Measurements from ENCODE around the gene TRERF1. TPM values are rescaled to one million over a fixed set of nuclear protein-coding genes. Genes with fewer than 3 reads are reported as not detected.

Gene TRERF1
- total RNA-seq, 1 experiment from 2014 or later: 14.5 TPM

DNA sequence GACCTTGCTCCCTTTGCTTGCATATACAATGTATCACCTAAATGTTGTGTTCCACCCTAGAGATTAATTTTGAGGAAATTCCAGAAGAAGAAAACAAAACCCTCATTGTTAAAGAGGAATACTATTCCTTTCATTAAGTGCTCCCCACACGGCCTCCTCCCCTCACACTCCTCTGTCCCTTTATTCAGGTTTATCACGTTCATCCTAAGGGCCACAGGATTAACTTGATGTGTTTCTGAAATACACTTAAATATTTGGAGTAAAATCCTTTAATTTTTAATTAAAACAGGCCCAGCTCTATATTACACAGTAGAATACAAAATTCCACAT, 144.6 kb downstream of the TRERF1 start:
- no peaks in the 10 kb centered on the region for H3F3A ChIP-seq (ENCODE audit: insufficient read depth, low read depth)
- intact Hi-C loops (cut with micrococcal nuclease; ENCODE audit: unreplicated experiment): no loop called here
- H3K9me2 ChIP-seq (ENCODE audit: insufficient read depth): no peaks in the 10 kb centered on the region
- POLR2A ChIA-PET (ENCODE audit: unreplicated experiment): no interaction called here
- no peaks in the 10 kb centered on the region for H3K36me3 ChIP-seq (ENCODE audit: low read depth)
- no peak overlapping the region for H3K4me3 ChIP-seq
- DNase-seq: no peak
- TF ChIP-seq, protein P1, sequence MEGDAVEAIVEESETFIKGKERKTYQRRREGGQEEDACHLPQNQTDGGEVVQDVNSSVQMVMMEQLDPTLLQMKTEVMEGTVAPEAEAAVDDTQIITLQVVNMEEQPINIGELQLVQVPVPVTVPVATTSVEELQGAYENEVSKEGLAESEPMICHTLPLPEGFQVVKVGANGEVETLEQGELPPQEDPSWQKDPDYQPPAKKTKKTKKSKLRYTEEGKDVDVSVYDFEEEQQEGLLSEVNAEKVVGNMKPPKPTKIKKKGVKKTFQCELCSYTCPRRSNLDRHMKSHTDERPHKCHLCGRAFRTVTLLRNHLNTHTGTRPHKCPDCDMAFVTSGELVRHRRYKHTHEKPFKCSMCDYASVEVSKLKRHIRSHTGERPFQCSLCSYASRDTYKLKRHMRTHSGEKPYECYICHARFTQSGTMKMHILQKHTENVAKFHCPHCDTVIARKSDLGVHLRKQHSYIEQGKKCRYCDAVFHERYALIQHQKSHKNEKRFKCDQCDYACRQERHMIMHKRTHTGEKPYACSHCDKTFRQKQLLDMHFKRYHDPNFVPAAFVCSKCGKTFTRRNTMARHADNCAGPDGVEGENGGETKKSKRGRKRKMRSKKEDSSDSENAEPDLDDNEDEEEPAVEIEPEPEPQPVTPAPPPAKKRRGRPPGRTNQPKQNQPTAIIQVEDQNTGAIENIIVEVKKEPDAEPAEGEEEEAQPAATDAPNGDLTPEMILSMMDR (conservative IDR thresholded peaks at IDR 0.05): no peak
- no peak for TF ChIP-seq EZH2 (IDR thresholded peaks at IDR 0.05; ENCODE audit: low read depth)
- H3K4me2 ChIP-seq: no peak overlapping the region
- no peaks in the 10 kb centered on the region for H3K9me3 ChIP-seq (ENCODE audit: insufficient read depth, low read depth)
- no peaks in the 10 kb centered on the region for H4K20me1 ChIP-seq (ENCODE audit: insufficient read depth)
- CTCF ChIA-PET: no interaction called here
- no TSS peak for BruUV-seq (replicated peaks)
- H2AFZ ChIP-seq: no peak overlapping the region
- peaks cover 18% of the 10 kb centered on the region for H3K4me1 ChIP-seq (replicated peaks; ENCODE audit: insufficient read depth)
- H3K27me3 ChIP-seq (ENCODE audit: insufficient read depth, low read depth): no peaks in the 10 kb centered on the region
- H3K27ac ChIP-seq: no peak overlapping the region
- peaks cover 22% of the 10 kb centered on the region for H3K79me2 ChIP-seq (ENCODE audit: low read depth)

DNA sequence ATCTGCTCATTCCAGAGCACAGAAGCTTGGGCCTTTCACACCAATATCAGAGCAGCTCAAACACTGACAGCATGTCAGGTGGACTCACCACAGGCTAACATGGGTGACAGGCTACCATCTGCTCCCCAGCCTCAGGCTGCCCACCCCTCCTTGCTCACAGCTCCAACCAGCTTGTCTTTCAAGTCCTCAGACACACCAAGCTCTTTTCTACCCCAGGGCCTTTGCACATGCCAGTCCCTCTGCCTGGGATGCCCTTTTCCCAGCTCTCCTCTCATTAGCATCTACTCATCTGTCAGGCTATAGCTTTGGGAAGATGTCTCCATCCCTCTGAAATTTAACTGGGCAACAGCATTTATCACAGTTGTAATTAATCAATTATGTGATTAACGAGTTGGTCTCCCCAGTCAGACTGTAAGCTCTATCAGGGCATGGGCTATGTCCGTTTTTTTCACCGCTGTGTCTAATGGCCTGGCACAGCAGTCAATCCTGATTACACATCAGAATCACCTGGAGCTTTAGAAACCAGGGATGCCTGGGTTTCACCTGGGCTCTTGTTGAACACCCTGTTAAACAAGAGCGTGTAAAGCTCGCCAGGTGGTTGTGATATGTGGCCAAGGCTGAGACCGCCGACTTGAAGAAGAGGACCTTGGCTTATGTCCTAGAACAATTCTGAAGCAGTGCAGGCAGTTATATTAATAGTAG, 145.1 kb downstream of the TRERF1 start:
- no peaks in the 10 kb centered on the region for H3K36me3 ChIP-seq (ENCODE audit: low read depth)
- H3F3A ChIP-seq (ENCODE audit: insufficient read depth, low read depth): no peaks in the 10 kb centered on the region
- TF ChIP-seq, protein P1 (conservative IDR thresholded peaks at IDR 0.05): no peak
- no peak for TF ChIP-seq EZH2 (IDR thresholded peaks at IDR 0.05; ENCODE audit: low read depth)
- H3K9me3 ChIP-seq (ENCODE audit: insufficient read depth, low read depth): no peaks in the 10 kb centered on the region
- POLR2A ChIA-PET (ENCODE audit: unreplicated experiment): no interaction called here
- intact Hi-C loops (cut with micrococcal nuclease; ENCODE audit: unreplicated experiment): no loop called here
- H3K4me3 ChIP-seq: no peak overlapping the region
- peaks cover 23% of the 10 kb centered on the region for H3K4me1 ChIP-seq (replicated peaks; ENCODE audit: insufficient read depth)
- peaks cover 22% of the 10 kb centered on the region for H3K79me2 ChIP-seq (ENCODE audit: low read depth)
- BruUV-seq (replicated peaks): no TSS peak
- no peak overlapping the region for H3K27ac ChIP-seq
- no peaks in the 10 kb centered on the region for H3K9me2 ChIP-seq (ENCODE audit: insufficient read depth)
- no peak for DNase-seq
- no peaks in the 10 kb centered on the region for H3K27me3 ChIP-seq (ENCODE audit: insufficient read depth, low read depth)
- no peaks in the 10 kb centered on the region for H4K20me1 ChIP-seq (ENCODE audit: insufficient read depth)
- no peak overlapping the region for H3K4me2 ChIP-seq
- H2AFZ ChIP-seq: no peak overlapping the region
- CTCF ChIA-PET: interaction anchor here (0.6 kb wide), 1 partner anchor 14 kb away, joined by 3 read pairs; no protein-coding TSS in a partner anchor

DNA sequence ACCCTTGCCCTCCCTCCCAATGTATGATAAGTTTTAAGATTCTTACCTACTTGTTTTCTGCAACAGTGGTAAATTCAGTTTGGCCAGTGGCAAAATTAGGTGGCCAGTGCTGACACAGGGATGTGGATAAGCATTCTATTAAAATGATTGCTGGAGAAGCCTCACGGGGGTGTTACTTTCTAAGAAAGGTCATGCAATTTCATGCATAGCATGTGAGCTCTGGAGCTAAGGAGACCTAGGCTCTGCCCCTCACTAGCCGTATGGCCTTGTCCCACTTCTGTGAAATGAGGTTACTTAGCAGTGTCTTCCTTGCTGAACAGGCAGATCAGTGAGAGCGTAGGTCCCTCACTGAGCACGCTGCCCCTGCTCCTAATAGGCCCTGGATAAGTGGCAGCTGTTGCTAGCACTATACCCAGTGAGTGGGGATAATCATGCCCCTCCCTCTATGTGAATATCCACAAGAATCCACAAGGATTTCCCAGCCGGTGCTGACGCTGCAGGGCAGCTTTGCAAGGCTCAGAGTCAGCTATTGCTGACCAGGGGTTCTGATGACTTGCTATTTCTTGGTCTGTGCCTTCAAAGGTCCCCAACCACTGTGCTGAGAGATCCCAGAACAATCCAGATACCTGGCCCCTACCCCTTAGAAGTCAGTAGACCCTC, 147.5 kb downstream of the TRERF1 start:
- BruUV-seq (replicated peaks): no TSS peak
- H3K9me2 ChIP-seq (ENCODE audit: insufficient read depth): no peaks in the 10 kb centered on the region
- ChIA-PET CTCF (no interaction called here), POLR2A (ENCODE audit: unreplicated experiment) (no interaction called here)
- H3K36me3 ChIP-seq (ENCODE audit: low read depth): no peaks in the 10 kb centered on the region
- intact Hi-C loops (cut with micrococcal nuclease; ENCODE audit: unreplicated experiment): no loop called here
- peaks cover 29% of the 10 kb centered on the region for H3K4me1 ChIP-seq (replicated peaks; ENCODE audit: insufficient read depth)
- H3F3A ChIP-seq (ENCODE audit: insufficient read depth, low read depth): peaks cover 9% of the 10 kb centered on the region; the same call in 1 of the 2 replicates
- TF ChIP-seq, protein P1 (conservative IDR thresholded peaks at IDR 0.05): no peak
- no peak for TF ChIP-seq EZH2 (IDR thresholded peaks at IDR 0.05; ENCODE audit: low read depth)
- no peaks in the 10 kb centered on the region for H3K27me3 ChIP-seq (ENCODE audit: insufficient read depth, low read depth)
- H3K4me2 ChIP-seq: no peak overlapping the region
- no peak for DNase-seq
- H4K20me1 ChIP-seq (ENCODE audit: insufficient read depth): no peaks in the 10 kb centered on the region
- no peak overlapping the region for H3K4me3 ChIP-seq
- no peaks in the 10 kb centered on the region for H3K9me3 ChIP-seq (ENCODE audit: insufficient read depth, low read depth)
- no peak overlapping the region for H3K27ac ChIP-seq
- H2AFZ ChIP-seq: no peak overlapping the region
- peaks cover 14% of the 10 kb centered on the region; the same call in 1 of the 2 replicates for H3K79me2 ChIP-seq (ENCODE audit: low read depth)
